ENCODE data around the gene ADAM33.

DNA sequence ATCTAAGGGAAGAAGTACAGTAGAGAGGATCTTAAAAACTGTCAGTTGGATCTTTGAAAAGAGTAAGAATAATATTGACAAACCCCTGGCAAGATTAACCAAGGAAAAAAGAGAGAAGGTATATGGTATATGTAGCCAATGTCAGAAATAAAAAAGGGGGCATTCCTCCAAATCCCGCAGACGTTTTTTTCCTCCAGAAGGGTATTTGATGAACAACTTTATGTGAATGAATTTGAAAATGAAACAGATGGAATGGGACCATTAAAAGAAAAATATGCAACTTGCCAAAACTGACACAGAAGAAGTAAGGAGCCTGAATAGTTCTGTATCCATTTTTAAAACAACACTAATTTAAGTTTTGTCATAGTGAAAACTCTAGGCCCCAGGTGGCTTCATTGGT, 54.3 kb downstream of the ADAM33 start:
- TF ChIP-seq FOXM1 (IDR thresholded peaks at IDR 0.05; ENCODE audit: borderline replicate concordance) (no peak), BHLHE40 (IDR thresholded peaks at IDR 0.05; ENCODE audit: borderline replicate concordance) (no peak), FOXK2 (IDR thresholded peaks at IDR 0.05) (no peak), SUZ12 (IDR thresholded peaks at IDR 0.05) (no peak), NFRKB (IDR thresholded peaks at IDR 0.05) (no peak), SP1 (IDR thresholded peaks at IDR 0.05) (no peak), ARNT (IDR thresholded peaks at IDR 0.05) (no peak), FOXA1 (IDR thresholded peaks at IDR 0.05) (no peak), HDGF (IDR thresholded peaks at IDR 0.05; ENCODE audit: borderline replicate concordance) (no peak), TARDBP (IDR thresholded peaks at IDR 0.05) (no peak), LEF1 (IDR thresholded peaks at IDR 0.05; ENCODE audit: borderline replicate concordance) (no peak), ELF4 (IDR thresholded peaks at IDR 0.05) (no peak)
- TF ChIP-seq, protein P1, sequence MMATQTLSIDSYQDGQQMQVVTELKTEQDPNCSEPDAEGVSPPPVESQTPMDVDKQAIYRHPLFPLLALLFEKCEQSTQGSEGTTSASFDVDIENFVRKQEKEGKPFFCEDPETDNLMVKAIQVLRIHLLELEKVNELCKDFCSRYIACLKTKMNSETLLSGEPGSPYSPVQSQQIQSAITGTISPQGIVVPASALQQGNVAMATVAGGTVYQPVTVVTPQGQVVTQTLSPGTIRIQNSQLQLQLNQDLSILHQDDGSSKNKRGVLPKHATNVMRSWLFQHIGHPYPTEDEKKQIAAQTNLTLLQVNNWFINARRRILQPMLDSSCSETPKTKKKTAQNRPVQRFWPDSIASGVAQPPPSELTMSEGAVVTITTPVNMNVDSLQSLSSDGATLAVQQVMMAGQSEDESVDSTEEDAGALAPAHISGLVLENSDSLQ (IDR thresholded peaks at IDR 0.05): no peak

All from HEK293T (cell line).